Peyer's patch (tissue), 4 donors: Measurements from ENCODE around the gene IRF4. TPM values are rescaled to one million over a fixed set of nuclear protein-coding genes. Genes with fewer than 3 reads are reported as not detected.

Source experiments
- DNase-seq, 3 donors: peaks; one replicate each; pipeline ENCODE4 v3.0.0-alpha.2; 2017 to 2019
- H3K27ac ChIP-seq, 4 donors: fragments of 200-600 bp; sonication (generic); one replicate each; pipeline ENCODE4 v1.5.1; 2016 to 2019
- H3K27me3 ChIP-seq, 2 donors: fragments of 200-600 bp; sonication (generic); one replicate each; pipeline ENCODE4 v1.5.1; 2019
- H3K36me3 ChIP-seq, 3 donors: fragments of 200-600 bp; sonication (generic); one replicate each; pipeline ENCODE4 v1.5.1; 2016 to 2019
- H3K4me1 ChIP-seq, 4 donors: fragments of 200-600 bp; sonication (generic); one replicate each; pipeline ENCODE4 v1.5.1; 2016 to 2019
- H3K4me3 ChIP-seq, 4 donors: fragments of 200-600 bp; sonication (generic); 1 replicate in 3 of 4; 2 replicates in 1 of 4; pipeline ENCODE4 v1.5.1; 2016 to 2019; ENCODE audit warnings: mild to moderate bottlenecking in 1 of 4
- H3K9me3 ChIP-seq, 4 donors: fragments of 200-600 bp; sonication (generic); one replicate each; pipeline ENCODE4 v1.5.1; 2016 to 2019; ENCODE audit warnings: mild to moderate bottlenecking in 1 of 4
- POLR2A ChIP-seq, 2 donors: fragments of 450-650 bp; IDR thresholded peaks; one replicate each; pipeline ENCODE4 v1.5.1; 2017; ENCODE audit warnings: antibody characterized with exemption in 2 of 2, mild to moderate bottlenecking in 2 of 2, moderate library complexity in 2 of 2
- total RNA-seq, 4 donors: library from RNA; depleted of rRNA; stranded (reverse); fragments of >200 nt; gene quantifications; one replicate each; pipeline ENCODE4 v1.1.0, GENCODE V29; 2016
- TF ChIP-seq, protein P1 (sequence below), 6 experiments: fragments of 450-650 bp in 4 of 6; fragments of 200-600 bp in 2 of 6; sonication (generic) in 1 of 6; IDR thresholded peaks; one replicate each; pipeline ENCODE4 v1.5.1; 2017 to 2019; ENCODE audit warnings: antibody characterized with exemption in 6 of 6, mild to moderate bottlenecking in 3 of 6, moderate library complexity in 1 of 6

IRF4 gene
- total RNA-seq, 4 donors from 2014 or later: 0.47 to 57.8 (median 6.9) TPM

- no peak overlapping the region for H3K27ac ChIP-seq
- H3K36me3 ChIP-seq: no peaks in the 10 kb centered on the region
- H3K27me3 ChIP-seq: peaks cover 0 to 9% of the 10 kb centered on the region in 2 donors
- TF ChIP-seq, protein P1, sequence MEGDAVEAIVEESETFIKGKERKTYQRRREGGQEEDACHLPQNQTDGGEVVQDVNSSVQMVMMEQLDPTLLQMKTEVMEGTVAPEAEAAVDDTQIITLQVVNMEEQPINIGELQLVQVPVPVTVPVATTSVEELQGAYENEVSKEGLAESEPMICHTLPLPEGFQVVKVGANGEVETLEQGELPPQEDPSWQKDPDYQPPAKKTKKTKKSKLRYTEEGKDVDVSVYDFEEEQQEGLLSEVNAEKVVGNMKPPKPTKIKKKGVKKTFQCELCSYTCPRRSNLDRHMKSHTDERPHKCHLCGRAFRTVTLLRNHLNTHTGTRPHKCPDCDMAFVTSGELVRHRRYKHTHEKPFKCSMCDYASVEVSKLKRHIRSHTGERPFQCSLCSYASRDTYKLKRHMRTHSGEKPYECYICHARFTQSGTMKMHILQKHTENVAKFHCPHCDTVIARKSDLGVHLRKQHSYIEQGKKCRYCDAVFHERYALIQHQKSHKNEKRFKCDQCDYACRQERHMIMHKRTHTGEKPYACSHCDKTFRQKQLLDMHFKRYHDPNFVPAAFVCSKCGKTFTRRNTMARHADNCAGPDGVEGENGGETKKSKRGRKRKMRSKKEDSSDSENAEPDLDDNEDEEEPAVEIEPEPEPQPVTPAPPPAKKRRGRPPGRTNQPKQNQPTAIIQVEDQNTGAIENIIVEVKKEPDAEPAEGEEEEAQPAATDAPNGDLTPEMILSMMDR (IDR thresholded peaks at IDR 0.05): no peak
- TF ChIP-seq POLR2A (IDR thresholded peaks at IDR 0.05): no peak
- H3K9me3 ChIP-seq: no peaks in the 10 kb centered on the region
- peak in 1 of 3 donors; percentile 42 for DNase-seq
- H3K4me3 ChIP-seq: no peak overlapping the region
- peaks cover 0 to 9% (median 0%) of the 10 kb centered on the region in 4 donors for H3K4me1 ChIP-seq
These were observed 4.8 kb upstream of the IRF4 start for GRCh38 chr6:386688-387266.

- H3K4me3 ChIP-seq: no peak overlapping the region
- H3K36me3 ChIP-seq: no peaks in the 10 kb centered on the region
- no peak overlapping the region for H3K27ac ChIP-seq
- peaks cover 0 to 14% (median 0%) of the 10 kb centered on the region in 4 donors for H3K4me1 ChIP-seq
- no peak for DNase-seq
- H3K9me3 ChIP-seq: no peaks in the 10 kb centered on the region
- TF ChIP-seq, protein P1 (IDR thresholded peaks at IDR 0.05): no peak
- no peak for TF ChIP-seq POLR2A (IDR thresholded peaks at IDR 0.05)
- H3K27me3 ChIP-seq: peaks cover 0 to 12% of the 10 kb centered on the region in 2 donors
These were observed 4.2 kb upstream of the IRF4 start for GRCh38 chr6:387293-387741.

DNA sequence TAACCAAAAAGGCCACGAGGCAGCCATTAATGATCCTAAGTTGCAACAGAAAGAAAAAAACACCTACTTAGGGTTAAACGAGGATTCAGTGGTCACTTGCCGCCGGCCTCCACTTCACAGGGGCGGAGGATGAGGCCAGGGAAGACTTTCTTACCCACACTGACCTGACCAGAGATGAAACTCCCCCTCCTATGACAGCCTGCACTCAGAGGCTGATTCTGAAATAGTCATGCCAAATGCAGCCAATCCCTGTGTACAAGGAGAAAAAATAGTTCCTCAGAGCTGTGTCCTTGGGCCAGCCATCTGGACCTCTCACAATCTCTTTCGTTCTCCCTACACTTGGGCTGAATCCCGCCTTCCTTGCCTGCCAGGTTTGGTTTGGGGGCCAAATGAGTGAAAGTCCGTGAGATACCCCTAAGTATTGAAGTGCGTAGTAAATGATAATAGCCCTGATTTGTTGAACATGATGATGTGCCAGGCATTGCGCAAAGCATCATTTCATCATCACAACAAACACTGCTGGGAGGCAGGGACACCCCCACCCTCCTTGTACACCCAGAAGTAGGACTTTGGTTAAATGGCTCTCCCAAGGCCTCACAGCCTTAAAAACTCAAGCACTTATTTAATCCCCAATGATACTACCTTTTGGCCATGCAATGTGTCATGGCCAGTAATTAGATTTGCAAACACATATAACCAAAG lies 3.2 kb upstream of the IRF4 start:
- Histone ChIP-seq H3K36me3 (no peaks in the 10 kb centered on the region), H3K9me3 (no peaks in the 10 kb centered on the region), H3K27ac (no peak overlapping the region), H3K4me1 (peaks cover 0 to 24% (median 0%) of the 10 kb centered on the region in 4 donors), H3K27me3 (peaks cover 0 to 22% of the 10 kb centered on the region in 2 donors), H3K4me3 (no peak overlapping the region)
- TF ChIP-seq POLR2A (IDR thresholded peaks at IDR 0.05): no peak
- TF ChIP-seq, protein P1 (IDR thresholded peaks at IDR 0.05): no peak
- DNase-seq: no peak

DNA sequence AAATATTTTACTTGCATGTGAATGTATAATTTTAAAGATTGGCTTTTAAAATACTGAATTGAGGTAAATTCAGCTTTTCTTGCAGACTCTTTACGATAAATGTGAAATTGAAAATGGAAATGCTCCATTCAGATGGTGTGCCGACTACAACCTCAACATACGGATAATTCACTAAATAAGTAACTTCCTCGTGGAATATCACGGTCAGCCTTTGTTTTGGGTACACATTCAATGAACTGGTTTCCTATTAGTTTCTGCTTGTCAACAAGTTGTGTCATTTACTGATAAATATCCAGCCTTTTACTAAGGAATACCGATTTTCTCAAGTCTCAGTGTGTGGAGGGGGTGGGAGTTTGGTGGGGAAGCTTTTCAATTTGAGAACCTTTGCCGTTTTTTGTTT lies 2.4 kb upstream of the IRF4 start:
- Histone ChIP-seq H3K36me3 (no peaks in the 10 kb centered on the region), H3K4me1 (peaks cover 0 to 30% (median 0%) of the 10 kb centered on the region in 4 donors), H3K27me3 (peaks cover 0 to 28% of the 10 kb centered on the region in 2 donors), H3K27ac (no peak overlapping the region), H3K4me3 (no peak overlapping the region), H3K9me3 (no peaks in the 10 kb centered on the region)
- TF ChIP-seq, protein P1 (IDR thresholded peaks at IDR 0.05): no peak
- no peak for TF ChIP-seq POLR2A (IDR thresholded peaks at IDR 0.05)
- no peak for DNase-seq

DNA sequence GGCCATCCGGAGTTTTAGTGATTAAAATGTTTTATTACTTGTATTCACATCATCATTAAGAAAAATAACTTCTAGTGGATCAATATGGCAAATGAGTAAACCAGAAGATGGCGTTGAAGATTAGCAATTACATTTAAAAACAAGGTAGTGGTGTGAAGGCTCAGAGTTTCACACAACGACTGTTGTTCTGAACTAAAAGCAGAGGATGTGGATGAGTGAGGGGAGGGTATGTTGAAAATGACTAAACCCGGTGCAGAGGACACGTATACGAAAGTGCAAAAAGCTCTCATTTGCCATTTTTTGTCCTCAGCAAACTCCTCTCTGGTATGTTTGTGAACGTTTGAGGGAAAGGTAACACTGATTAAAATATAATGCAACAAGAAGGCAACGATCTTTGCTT lies 1.9 kb upstream of the IRF4 start:
- Histone ChIP-seq H3K27ac (no peak overlapping the region), H3K27me3 (peaks cover 0 to 31% of the 10 kb centered on the region in 2 donors), H3K4me1 (peaks cover 0 to 30% (median 0%) of the 10 kb centered on the region in 4 donors), H3K9me3 (no peaks in the 10 kb centered on the region), H3K4me3 (no peak overlapping the region), H3K36me3 (no peaks in the 10 kb centered on the region)
- TF ChIP-seq, protein P1 (IDR thresholded peaks at IDR 0.05): peak in 2 of 6 experiments; percentile 11 to 18
- TF ChIP-seq POLR2A (IDR thresholded peaks at IDR 0.05): no peak
- no peak for DNase-seq
